ENCODE data around the gene BSPRY.
"Not testable (repeated sequence)": the region's sequence is repeated elsewhere in the genome, so short reads cannot be mapped to it uniquely, and the experiment has no call there.

The BSPRY gene

DNA sequence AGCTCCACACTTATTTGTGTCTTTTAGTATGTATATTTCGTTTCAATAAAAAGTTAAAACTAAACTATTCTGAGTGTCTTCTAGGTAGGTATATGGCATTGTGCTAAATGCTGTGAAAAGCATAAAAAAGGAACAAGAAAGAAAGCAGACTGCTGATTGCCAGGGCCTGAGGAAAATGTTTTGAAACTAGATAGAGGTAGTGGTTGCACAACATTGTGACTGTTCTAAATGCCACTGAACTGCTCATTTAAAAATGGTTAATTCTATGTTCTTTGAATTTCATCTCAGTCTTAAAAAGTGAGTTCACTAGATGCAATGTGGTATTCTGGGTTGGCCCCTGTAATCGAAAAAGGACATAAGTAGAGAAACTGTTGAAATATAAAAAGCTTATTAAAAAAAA is 54.3 kb downstream of the BSPRY start:
- H4K20me1 ChIP-seq (ENCODE audit: insufficient read depth, low read length, poor library complexity, severe bottlenecking) = peaks cover 5% of the 10 kb centered on the region
- H3K9me3 ChIP-seq (ENCODE audit: insufficient read depth, low read depth, low read length) = no peaks in the 10 kb centered on the region
- TF ChIP-seq CTCF (conservative IDR thresholded peaks at IDR 0.05; ENCODE audit: low read length) (no peak), EZH2phosphoT487 (IDR thresholded peaks at IDR 0.05; ENCODE audit: borderline replicate concordance) (no peak)
- H3K36me3 ChIP-seq (ENCODE audit: insufficient read depth, low read length) = peaks cover 9% of the 10 kb centered on the region; the same call in 1 of the 2 replicates
- no peaks in the 10 kb centered on the region for H3K9me2 ChIP-seq (replicated peaks; ENCODE audit: low read depth, low read length)
- H3K79me2 ChIP-seq (ENCODE audit: insufficient read depth, low read length) = peaks cover 38% of the 10 kb centered on the region
- H3K4me3 ChIP-seq (ENCODE audit: low read length, poor library complexity, severe bottlenecking) = no peak overlapping the region
- H3F3A ChIP-seq (ENCODE audit: low read depth) = peaks cover 3% of the 10 kb centered on the region; the same call in 1 of the 2 replicates
- H3K27me3 ChIP-seq (ENCODE audit: insufficient read depth, low read length, poor library complexity, severe bottlenecking) = no peaks in the 10 kb centered on the region
- no peak overlapping the region for H2AFZ ChIP-seq (ENCODE audit: low read length)
- peaks cover 39% of the 10 kb centered on the region for H3K4me1 ChIP-seq (ENCODE audit: insufficient read depth, low read length, poor library complexity, severe bottlenecking)
- no peak overlapping the region for H3K4me2 ChIP-seq (ENCODE audit: low read depth, low read length, poor library complexity, severe bottlenecking)
- H3K9ac ChIP-seq (ENCODE audit: low read depth, low read length, poor library complexity, severe bottlenecking) = no peak overlapping the region

- H3K9me2 ChIP-seq (replicated peaks; ENCODE audit: low read depth, low read length); H3K9ac ChIP-seq (ENCODE audit: low read depth, low read length, poor library complexity, severe bottlenecking); H3K4me2 ChIP-seq (ENCODE audit: low read depth, low read length, poor library complexity, severe bottlenecking); H3F3A ChIP-seq (ENCODE audit: low read depth); H3K27me3 ChIP-seq (ENCODE audit: insufficient read depth, low read length, poor library complexity, severe bottlenecking); H2AFZ ChIP-seq (ENCODE audit: low read length); H3K9me3 ChIP-seq (ENCODE audit: insufficient read depth, low read depth, low read length); H3K4me3 ChIP-seq (ENCODE audit: low read length, poor library complexity, severe bottlenecking): not testable (repeated sequence)
- Histone ChIP-seq H3K4me1 (ENCODE audit: insufficient read depth, low read length, poor library complexity, severe bottlenecking) (peaks cover 34% of the 10 kb centered on the region), H4K20me1 (ENCODE audit: insufficient read depth, low read length, poor library complexity, severe bottlenecking) (peaks cover 17% of the 10 kb centered on the region), H3K36me3 (ENCODE audit: insufficient read depth, low read length) (peaks cover 10% of the 10 kb centered on the region; the same call in 1 of the 2 replicates), H3K79me2 (ENCODE audit: insufficient read depth, low read length) (peaks cover 33% of the 10 kb centered on the region)
These were observed 57.0 kb downstream of the BSPRY start for GRCh38 chr9:113406353-113406752.

GRCh38 chr9:113406873-113407511 is 57.7 kb downstream of the BSPRY start:
- not testable (repeated sequence) for H3K27me3 ChIP-seq (ENCODE audit: insufficient read depth, low read length, poor library complexity, severe bottlenecking); H2AFZ ChIP-seq (ENCODE audit: low read length); H3K9me2 ChIP-seq (replicated peaks; ENCODE audit: low read depth, low read length); H3K9me3 ChIP-seq (ENCODE audit: insufficient read depth, low read depth, low read length); H3F3A ChIP-seq (ENCODE audit: low read depth)
- peak; percentile 71 for TF ChIP-seq CTCF (conservative IDR thresholded peaks at IDR 0.05; ENCODE audit: low read length)
- H3K4me3 ChIP-seq (ENCODE audit: low read length, poor library complexity, severe bottlenecking) = peak overlapping the region; percentile 89
- H3K79me2 ChIP-seq (ENCODE audit: insufficient read depth, low read length) = peaks cover 33% of the 10 kb centered on the region
- peak overlapping the region; percentile 99 for H3K4me2 ChIP-seq (ENCODE audit: low read depth, low read length, poor library complexity, severe bottlenecking)
- peaks cover 17% of the 10 kb centered on the region for H4K20me1 ChIP-seq (ENCODE audit: insufficient read depth, low read length, poor library complexity, severe bottlenecking)
- H3K4me1 ChIP-seq (ENCODE audit: insufficient read depth, low read length, poor library complexity, severe bottlenecking) = peaks cover 36% of the 10 kb centered on the region
- H3K36me3 ChIP-seq (ENCODE audit: insufficient read depth, low read length) = peaks cover 10% of the 10 kb centered on the region; the same call in 1 of the 2 replicates
- peak overlapping the region; percentile 9 for H3K9ac ChIP-seq (ENCODE audit: low read depth, low read length, poor library complexity, severe bottlenecking)

DNA sequence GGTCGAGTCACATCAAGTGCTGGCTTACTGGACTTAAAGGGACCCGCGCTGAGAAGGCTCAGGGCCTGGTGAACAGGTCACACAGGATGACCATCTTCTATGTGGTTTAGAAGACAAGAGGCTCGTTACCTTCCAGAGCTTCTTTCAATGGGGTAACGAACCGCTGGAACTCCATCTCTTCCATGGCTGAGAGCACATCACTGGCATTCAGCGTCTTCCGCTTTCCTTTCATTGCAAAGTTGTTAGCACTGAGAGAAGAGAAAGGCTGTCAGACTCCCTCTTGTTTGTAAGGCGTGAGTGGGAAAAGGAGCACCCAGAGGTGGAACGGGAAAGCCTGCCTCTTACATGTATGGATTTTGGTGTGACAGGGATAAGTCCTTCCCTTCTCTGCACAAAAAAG is 60.1 kb downstream of the BSPRY start:
- Histone ChIP-seq H2AFZ (ENCODE audit: low read length) (0 out of 2 replicates have a peak overlapping the region, but pooled peaks have one; percentile 92), H3F3A (ENCODE audit: low read depth) (peaks cover 7% of the 10 kb centered on the region; the same call in 1 of the 2 replicates), H3K9me2 (replicated peaks; ENCODE audit: low read depth, low read length) (no peaks in the 10 kb centered on the region)

More for the DNA sequence above, 60.1 kb downstream of the BSPRY start:
- Histone ChIP-seq H3K27me3 (ENCODE audit: insufficient read depth, low read length, poor library complexity, severe bottlenecking) (peaks cover 5% of the 10 kb centered on the region), H3K4me1 (ENCODE audit: insufficient read depth, low read length, poor library complexity, severe bottlenecking) (peaks cover 37% of the 10 kb centered on the region), H3K9me3 (ENCODE audit: insufficient read depth, low read depth, low read length) (no peaks in the 10 kb centered on the region), H3K4me2 (ENCODE audit: low read depth, low read length, poor library complexity, severe bottlenecking) (peak overlapping the region; percentile 99), H4K20me1 (ENCODE audit: insufficient read depth, low read length, poor library complexity, severe bottlenecking) (peaks cover 17% of the 10 kb centered on the region), H3K79me2 (ENCODE audit: insufficient read depth, low read length) (peaks cover 33% of the 10 kb centered on the region), H3K36me3 (ENCODE audit: insufficient read depth, low read length) (peaks cover 10% of the 10 kb centered on the region; the same call in 1 of the 2 replicates), H3K4me3 (ENCODE audit: low read length, poor library complexity, severe bottlenecking) (peak overlapping the region; percentile 89), H3K9ac (ENCODE audit: low read depth, low read length, poor library complexity, severe bottlenecking) (peak overlapping the region; percentile 98)
- TF ChIP-seq CTCF (conservative IDR thresholded peaks at IDR 0.05; ENCODE audit: low read length) (no peak), EZH2phosphoT487 (IDR thresholded peaks at IDR 0.05; ENCODE audit: borderline replicate concordance) (no peak)

Measured in Loucy (cell line).